Neural progenitor cell (in vitro differentiated cells): ENCODE results near the gene TMEM198.

ENCODE experiments used
- CTCF ChIP-seq: fragments of 200-600 bp; sonication (generic); IDR thresholded peaks from 2 replicates; pipeline ENCODE4 v1.5.1; 2017; ENCODE audit warnings: antibody characterized with exemption, mild to moderate bottlenecking
- EZH2 ChIP-seq: fragments of 200-600 bp; sonication (generic); IDR thresholded peaks from 2 replicates; pipeline ENCODE4 v1.6.1; 2017; ENCODE audit warnings: antibody characterized with exemption, mild to moderate bottlenecking, moderate library complexity
- EZH2phosphoT487 ChIP-seq: fragments of 200-600 bp; sonication (generic); IDR thresholded peaks from 2 replicates; pipeline ENCODE4 v1.6.1; 2017; ENCODE audit warnings: antibody characterized with exemption

DNA sequence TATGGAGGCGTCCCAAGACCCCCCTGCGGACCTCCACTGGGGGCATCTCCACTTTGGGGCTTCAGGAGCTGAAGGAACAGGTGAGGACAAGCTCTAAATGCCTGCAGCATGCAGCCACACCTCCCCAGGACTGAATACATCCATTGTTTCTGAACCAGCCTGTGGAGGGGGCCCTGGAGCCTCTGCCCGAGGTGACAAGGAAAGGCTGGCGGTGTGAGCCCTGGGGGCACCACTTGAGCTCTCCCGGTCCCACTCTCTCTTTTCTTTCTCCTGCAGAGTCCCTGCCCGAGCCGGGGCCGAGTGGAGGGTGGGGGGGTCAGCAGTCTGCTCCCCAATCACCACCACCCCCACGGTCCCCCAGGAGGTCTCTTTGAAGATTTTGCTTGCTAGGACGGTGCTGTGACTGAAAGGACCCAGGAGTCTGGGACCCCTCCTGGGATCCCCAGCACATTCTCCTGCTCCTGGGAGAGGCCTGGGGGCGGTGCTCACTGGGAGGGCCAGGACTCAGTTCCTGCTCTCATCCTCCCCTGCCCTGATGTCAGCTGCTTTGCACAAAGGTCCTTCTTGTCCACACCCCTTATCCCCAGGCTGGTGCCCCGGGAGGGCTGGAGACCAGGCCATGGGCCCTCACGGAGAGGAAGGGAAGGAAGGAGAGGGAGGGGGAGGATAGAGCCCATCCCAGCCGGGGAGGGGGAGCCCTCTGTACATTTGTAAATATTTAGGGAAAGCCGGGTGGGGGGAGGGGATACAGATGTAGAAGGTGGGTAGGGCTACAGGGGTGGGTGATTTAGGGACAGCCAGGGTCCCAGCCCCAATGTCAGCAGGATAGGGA, 6.0 kb upstream of the TMEM198 start:
- TF ChIP-seq EZH2phosphoT487 (no peak), CTCF (peak; percentile 12), EZH2 (no peak)
